ENCODE measurements around the gene TRPC6. TPM values are rescaled to one million over a fixed set of nuclear protein-coding genes. Genes with fewer than 3 reads are reported as not detected.
"Not testable (repeated sequence)": the region's sequence is repeated elsewhere in the genome, so short reads cannot be mapped to it uniquely, and the experiment has no call there.

The TRPC6 gene
- total RNA-seq, 4 donors from 2014 or later: 55.5 to 77.3 (median 65.8) TPM

DNA sequence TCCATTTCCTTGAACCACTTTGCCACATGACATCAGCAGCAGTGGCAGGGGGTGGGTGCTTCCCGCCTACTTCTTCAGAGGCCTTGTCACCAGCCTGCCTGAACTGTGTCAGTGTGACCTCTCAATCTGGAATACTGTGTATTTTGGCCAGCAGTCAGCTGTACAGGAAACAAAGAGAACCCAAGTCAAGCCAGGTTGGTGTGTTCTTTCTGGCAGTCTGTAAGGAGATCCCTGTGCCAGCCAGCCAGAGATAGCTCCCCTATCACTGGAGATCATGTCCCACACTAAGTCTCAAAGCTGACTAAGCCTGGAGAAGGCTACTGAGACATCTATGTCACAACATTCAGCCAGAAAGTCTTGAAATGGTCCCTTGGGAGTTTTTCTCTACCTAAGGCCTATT, 142.1 kb downstream of the TRPC6 start:
- Histone ChIP-seq H3K4me1 (peaks cover 12 to 49% (median 35%) of the 10 kb centered on the region in 4 donors), H3K27me3 (no peaks in the 10 kb centered on the region), H3K27ac (replicated peaks in 1 of 4) (peak overlapping the region; percentile 6 to 57 (median 22)), H3K9me3 (no peaks in the 10 kb centered on the region), H3K4me3 (no peak overlapping the region), H3K36me3 (no peaks in the 10 kb centered on the region)
- WGBS: 57% methylated on average over 1 of the region's 1 CpG
- no peak for DNase-seq (ENCODE audit: extremely low spot score)
- TF ChIP-seq POLR2AphosphoS5 (IDR thresholded peaks at IDR 0.05) (no peak), EP300 (IDR thresholded peaks at IDR 0.05) (no peak), POLR2A (IDR thresholded peaks at IDR 0.05; ENCODE audit: low read depth) (no peak)
- TF ChIP-seq, protein P1, sequence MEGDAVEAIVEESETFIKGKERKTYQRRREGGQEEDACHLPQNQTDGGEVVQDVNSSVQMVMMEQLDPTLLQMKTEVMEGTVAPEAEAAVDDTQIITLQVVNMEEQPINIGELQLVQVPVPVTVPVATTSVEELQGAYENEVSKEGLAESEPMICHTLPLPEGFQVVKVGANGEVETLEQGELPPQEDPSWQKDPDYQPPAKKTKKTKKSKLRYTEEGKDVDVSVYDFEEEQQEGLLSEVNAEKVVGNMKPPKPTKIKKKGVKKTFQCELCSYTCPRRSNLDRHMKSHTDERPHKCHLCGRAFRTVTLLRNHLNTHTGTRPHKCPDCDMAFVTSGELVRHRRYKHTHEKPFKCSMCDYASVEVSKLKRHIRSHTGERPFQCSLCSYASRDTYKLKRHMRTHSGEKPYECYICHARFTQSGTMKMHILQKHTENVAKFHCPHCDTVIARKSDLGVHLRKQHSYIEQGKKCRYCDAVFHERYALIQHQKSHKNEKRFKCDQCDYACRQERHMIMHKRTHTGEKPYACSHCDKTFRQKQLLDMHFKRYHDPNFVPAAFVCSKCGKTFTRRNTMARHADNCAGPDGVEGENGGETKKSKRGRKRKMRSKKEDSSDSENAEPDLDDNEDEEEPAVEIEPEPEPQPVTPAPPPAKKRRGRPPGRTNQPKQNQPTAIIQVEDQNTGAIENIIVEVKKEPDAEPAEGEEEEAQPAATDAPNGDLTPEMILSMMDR (IDR thresholded peaks at IDR 0.05): no peak
- intact Hi-C loops (cut with DNase I): loop anchor here (5.0 kb wide), 1 partner anchor 141 kb away; the partner anchor contains the start of gene TRPC6

DNA sequence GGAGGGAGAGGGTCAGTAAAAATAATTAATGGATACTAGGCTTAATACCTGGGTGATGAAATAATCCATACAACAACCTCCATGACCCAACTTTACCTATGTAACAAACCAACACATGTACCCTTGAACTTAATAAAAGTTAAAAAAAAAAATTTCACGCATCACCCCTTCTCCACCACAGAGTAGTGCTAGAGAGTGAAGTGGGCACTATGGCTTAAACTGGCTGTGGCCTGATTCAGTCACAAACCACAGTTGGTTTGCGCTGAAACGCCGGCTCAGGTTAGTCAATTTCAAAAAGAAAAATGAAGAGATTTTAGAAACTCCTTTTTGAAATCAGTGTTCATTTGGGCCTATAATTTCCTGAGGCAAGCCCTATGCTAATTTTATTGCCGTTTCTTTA, 144.3 kb downstream of the TRPC6 start:
- H3K4me1 ChIP-seq: peaks cover 5 to 40% (median 36%) of the 10 kb centered on the region in 4 donors
- no peak overlapping the region for H3K4me3 ChIP-seq
- H3K27ac ChIP-seq (replicated peaks in 1 of 4): no peak overlapping the region
- TF ChIP-seq, protein P1 (IDR thresholded peaks at IDR 0.05): peak in 1 of 3 experiments; percentile 5
- TF ChIP-seq EP300 (IDR thresholded peaks at IDR 0.05) (no peak), POLR2AphosphoS5 (IDR thresholded peaks at IDR 0.05) (no peak)
- no peaks in the 10 kb centered on the region for H3K36me3 ChIP-seq
- H3K9me3 ChIP-seq: no peaks in the 10 kb centered on the region
- DNase-seq (ENCODE audit: extremely low spot score): no peak
- 95% methylated on average over 5 of the region's 5 CpGs for WGBS
- intact Hi-C loops (cut with DNase I): no loop called here
- H3K27me3 ChIP-seq: no peaks in the 10 kb centered on the region

DNA sequence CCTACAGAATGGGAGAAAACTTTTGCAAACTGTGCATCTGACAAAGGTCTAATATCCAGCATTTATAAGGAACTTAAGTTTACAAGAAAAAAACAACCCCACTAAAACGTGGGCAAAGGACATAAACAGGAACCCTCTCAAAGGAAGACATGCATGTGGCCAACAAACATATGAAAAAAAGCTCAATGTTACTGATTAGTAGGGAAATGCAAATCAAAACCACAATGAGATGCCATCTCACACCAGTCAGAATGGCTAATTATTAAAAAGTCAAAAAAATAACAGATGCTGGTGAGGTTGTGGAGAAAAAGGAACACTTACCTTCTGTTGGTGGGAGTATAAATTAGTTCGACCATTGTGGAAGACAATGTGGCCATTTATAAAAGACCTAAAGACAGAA, 145.1 kb downstream of the TRPC6 start:
- H3K27ac ChIP-seq (replicated peaks in 1 of 4); DNase-seq (ENCODE audit: extremely low spot score); H3K36me3 ChIP-seq; H3K27me3 ChIP-seq; H3K4me3 ChIP-seq; H3K9me3 ChIP-seq; intact Hi-C loops (cut with DNase I): not testable (repeated sequence)
- H3K4me1 ChIP-seq: peaks cover 5 to 34% (median 29%) of the 10 kb centered on the region in 4 donors
- 81% methylated on average over 2 of the region's 2 CpGs for WGBS

DNA sequence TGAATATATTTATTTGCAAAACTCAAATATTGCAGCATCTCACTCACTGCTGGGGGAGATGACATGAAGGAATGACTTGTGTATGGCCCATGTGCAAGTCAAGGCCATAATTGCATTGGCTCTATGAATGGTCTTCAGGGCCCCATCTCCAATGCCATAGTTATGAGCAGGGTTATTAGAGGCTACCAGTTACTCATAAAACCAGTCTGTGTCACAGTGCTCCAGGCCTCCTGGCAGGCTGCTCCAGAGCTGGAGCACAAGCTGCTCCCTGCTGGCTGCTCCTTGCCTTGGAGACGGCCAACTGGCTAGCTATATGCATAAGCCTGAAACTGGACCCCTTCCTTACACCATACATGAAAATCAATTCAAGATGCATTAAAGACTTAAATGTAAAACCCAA, 145.7 kb downstream of the TRPC6 start:
- Histone ChIP-seq H3K36me3 (no peaks in the 10 kb centered on the region), H3K27ac (replicated peaks in 1 of 4) (no peak overlapping the region), H3K27me3 (no peaks in the 10 kb centered on the region), H3K4me1 (peaks cover 5 to 32% (median 25%) of the 10 kb centered on the region in 4 donors), H3K4me3 (no peak overlapping the region), H3K9me3 (no peaks in the 10 kb centered on the region)
- TF ChIP-seq POLR2AphosphoS5 (IDR thresholded peaks at IDR 0.05) (no peak), EP300 (IDR thresholded peaks at IDR 0.05) (no peak), POLR2A (IDR thresholded peaks at IDR 0.05; ENCODE audit: low read depth) (no peak)
- TF ChIP-seq, protein P1 (IDR thresholded peaks at IDR 0.05): no peak
- DNase-seq (ENCODE audit: extremely low spot score): no peak
- WGBS: 100% methylated on average over 1 of the region's 1 CpG
- intact Hi-C loops (cut with DNase I): no loop called here

DNA sequence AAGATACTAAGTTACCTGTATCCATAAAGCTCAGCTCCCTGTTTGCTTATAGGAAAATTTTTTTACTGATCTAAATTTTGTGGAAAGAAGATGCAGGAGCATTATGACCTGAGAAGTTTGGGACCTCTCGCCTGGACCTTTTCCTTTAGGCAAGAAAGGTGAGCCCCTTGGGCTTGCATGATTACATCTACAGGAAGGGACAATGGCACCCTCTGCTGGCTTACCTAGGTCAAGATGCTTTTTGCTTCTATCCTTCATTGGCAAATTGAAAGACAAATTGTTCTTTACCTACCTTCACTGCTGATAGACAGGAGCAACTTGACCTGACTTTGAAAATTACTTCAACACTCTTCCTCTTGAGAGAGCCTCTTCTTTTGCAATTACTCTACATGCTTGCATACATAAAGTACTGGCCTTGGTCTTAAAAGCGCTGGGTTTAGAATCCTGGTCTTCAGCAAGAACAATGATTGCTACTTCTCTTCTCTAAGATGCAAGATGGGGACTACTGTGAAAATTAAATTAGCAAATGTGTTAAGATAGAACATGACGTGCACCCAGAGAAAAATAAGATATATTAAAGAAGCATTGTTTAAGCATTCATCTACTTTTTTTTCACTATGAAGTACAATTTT, 147.2 kb downstream of the TRPC6 start:
- TF ChIP-seq, protein P1 (IDR thresholded peaks at IDR 0.05): peak; percentile 54 to 68 (median 56)
- no peak for TF ChIP-seq EP300 (IDR thresholded peaks at IDR 0.05)
- TF ChIP-seq POLR2AphosphoS5 (IDR thresholded peaks at IDR 0.05): no peak
- no peak for TF ChIP-seq POLR2A (IDR thresholded peaks at IDR 0.05; ENCODE audit: low read depth)
- H3K4me3 ChIP-seq: no peak overlapping the region
- H3K27ac ChIP-seq (replicated peaks in 1 of 4): no peak overlapping the region
- no peaks in the 10 kb centered on the region for H3K36me3 ChIP-seq
- no peaks in the 10 kb centered on the region for H3K27me3 ChIP-seq
- 73% methylated on average over 3 of the region's 3 CpGs for WGBS
- no peak for DNase-seq (ENCODE audit: extremely low spot score)
- H3K9me3 ChIP-seq: no peaks in the 10 kb centered on the region
- intact Hi-C loops (cut with DNase I): no loop called here
- peaks cover 0 to 24% (median 16%) of the 10 kb centered on the region in 4 donors for H3K4me1 ChIP-seq

Measured in esophagus muscularis mucosa (tissue), 4 donors.